Activated CD8-positive, alpha-beta memory T cell treated with anti-CD3 and anti-CD28 coated beads, Interleukin-2, amount 50 U/mL, for 24 hours (primary cell): ENCODE data around the gene OCA2.
"Not testable (repeated sequence)": the region's sequence is repeated elsewhere in the genome, so short reads cannot be mapped to it uniquely, and the experiment has no call there.

Source experiments
- DNase-seq: peaks from one replicate; pipeline ENCODE4 v3.0.0-alpha.2; 2020; ENCODE audit errors: extremely low read depth

The OCA2 gene

DNA sequence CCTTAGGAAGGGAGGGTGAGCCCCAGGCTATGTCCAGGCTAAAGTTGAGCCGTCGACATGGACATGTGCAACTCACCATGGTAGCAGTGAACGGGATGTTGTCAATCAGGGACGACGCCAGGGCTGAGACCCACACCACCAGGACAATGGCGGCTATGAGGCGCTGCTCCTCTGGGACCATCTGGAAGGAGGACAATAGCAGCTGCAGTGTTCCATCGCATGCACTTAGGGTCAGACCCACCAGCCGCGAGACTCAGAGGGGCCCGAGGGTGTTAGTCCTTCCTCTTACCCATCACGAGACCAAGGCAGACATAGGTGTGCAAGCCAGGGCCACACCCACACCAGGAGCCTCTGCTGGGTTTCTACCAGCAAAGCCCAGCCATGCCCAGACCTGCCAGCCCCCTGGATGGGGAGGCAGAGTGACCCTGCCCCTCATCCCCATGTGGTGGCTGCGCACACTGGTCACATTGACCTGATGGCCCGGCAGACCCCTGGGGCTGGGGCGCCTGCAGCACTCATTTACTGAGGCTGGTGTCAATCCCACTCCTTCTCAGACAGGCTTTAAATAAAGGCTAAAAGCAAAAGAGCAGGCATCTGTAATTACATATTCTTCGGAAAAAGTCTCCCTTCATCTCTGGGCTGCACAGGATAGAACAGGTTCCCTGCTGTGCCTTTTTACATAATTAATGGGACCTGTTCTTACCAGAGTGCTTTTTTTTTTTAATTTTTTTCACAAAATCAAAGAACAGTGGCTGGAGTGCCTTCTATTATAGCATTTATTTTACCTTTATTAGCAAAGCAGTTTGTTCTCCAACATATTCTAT, 227.8 kb downstream of the OCA2 start:
- no peak for DNase-seq

DNA sequence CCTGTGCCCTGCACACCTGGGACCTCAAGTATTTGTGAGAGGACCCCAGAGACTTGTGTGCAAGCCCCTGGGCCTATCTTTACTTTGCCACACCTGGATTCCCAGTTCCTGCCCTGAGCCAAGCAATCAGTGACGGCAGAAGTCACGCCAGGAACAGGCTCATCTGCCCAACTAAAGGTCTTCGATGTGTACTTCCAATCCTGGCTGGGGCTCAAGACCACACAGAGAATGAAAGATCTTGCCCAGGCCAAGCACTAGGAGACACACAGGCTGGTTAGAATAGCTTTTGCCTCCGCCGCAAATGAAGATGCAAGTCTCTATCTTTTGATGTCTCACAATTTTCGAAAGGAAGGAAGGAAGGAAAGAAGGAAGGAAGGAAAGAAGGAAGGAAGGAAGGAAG, 228.8 kb downstream of the OCA2 start:
- DNase-seq, result no peak

GRCh38 chr15:27869697-27870281, 229.3 kb downstream of the OCA2 start:
- no peak for DNase-seq

DNA sequence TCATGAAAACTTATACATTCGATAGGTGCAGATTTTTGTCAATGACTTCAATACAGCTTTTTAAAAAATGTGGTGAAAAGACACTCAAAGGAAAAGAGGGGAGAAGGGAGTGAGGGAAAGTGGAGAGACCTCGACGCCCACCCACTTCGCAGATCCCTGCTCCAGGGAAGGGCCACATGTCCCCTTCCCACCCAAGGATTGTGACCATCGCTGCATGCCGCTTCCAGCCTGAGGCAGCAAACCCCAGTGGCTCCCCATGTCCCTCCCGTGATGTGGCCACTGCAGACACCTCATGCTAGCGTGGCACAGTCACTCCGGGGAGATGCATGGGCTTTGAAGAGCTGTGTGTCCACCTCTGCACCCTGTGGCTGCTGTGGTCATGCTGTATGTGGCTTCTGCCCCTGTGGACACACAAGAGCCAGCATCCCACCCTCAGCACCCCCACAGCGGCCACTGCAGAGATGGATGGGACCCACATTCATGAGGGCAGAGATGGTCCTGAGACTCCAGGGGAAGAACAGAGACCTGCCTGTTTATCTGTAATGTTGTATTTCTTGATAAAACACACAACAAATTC, 230.2 kb downstream of the OCA2 start:
- DNase-seq, result no peak

DNA sequence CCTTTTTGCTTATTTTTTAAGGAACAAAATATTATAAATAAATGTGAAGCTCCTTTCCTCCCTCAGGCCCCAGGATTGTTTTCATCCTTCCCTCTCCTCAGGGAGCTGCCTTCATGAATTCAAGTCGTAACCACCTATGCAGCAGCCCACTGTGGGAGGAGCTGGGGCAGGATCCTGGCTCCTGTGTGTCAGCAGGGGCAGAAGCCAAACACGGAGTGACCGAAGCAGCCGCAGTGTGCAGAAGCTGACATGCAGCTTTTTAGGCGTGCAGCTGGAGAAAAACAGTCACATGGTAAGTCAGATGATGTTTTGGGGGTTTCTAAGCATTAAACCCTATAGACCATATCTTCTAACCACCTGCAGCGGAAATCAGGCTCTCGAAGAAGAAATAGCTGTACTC, 231.3 kb downstream of the OCA2 start:
- no peak for DNase-seq

DNA sequence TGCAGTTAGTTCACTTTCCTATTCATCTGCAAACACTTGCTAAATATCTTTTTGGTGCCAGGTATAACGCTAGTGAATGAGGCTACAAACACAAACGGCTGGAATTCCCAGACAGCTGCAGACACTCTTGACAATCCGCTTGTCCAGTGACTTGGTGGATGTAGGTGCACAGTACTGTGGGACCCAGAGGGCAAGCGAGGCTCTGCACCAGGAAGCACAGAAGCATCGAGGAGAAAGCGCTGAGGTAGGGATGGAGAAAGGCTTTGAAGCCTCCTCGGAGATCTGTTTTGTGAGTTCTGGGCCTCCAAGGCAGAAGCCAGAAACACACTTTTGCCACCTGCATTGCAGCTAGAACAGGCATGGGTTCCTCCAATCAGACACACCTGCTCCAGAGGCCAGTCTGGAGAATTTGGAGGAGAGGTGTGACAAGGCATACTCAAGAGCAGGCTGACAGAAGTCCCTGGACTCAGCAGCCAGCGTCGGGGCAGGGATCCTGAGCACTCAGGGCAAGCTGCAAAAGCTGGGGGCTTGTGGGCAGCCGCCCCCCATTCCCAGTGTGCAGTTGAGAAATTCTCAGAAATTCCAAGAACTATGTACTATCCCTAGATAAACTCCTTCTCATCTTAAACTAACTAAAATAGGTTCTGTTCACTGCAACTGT, 232.5 kb downstream of the OCA2 start:
- no peak for DNase-seq

- no peak for DNase-seq
Measured at GRCh38 chr15:27865926-27866325, 233.2 kb downstream of the OCA2 start.

DNA sequence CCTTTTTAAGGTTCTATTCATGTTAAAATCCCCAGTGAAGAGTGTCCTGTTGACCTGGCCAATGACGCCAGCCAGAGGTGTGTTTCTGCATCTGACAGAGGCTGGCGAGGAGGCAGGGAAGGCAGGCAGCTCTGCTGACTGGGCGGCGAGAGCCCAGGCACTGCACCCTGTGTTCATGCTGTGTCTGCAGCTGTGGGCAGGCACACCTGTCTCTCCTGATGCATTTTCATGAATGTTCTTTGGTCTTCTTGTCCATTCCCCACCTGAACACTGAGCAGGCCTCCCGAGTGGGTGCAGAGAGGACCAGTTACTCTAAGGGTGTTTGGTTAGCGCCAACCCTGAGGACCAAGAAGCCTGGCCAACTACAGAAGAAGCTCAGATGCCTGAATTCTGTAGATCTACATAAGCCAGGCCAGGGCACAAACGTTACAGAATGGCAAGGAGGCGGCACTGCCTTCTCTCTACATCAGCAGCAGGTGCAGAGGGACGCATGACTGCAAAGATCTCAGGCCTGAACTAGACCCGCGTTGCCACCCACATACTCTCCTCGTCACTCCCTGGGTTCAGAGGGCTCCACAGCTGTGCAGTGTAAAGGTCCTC, 233.7 kb downstream of the OCA2 start:
- DNase-seq, result no peak

- no peak for DNase-seq
Measured at GRCh38 chr15:27864719-27865118, 234.4 kb downstream of the OCA2 start.

DNA sequence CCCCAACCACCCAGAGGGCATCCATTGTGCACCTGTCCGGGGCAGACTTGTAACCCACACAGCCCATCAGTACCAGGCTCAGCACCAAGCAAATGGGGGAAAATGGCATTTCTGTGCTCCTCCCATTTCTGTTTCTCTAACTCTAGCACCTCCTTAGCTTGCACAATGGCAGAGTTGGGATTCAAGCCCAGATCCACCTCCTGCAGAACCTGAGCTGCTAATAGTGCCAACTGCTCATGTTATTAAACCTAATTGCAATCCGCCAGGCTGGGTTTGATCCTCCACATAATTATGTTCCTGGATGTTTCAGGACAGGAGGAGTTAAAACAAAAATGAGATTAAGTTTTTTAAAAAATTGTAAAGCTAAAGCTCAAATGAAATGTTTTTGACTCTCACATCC, 235.0 kb downstream of the OCA2 start:
- DNase-seq, result no peak

DNA sequence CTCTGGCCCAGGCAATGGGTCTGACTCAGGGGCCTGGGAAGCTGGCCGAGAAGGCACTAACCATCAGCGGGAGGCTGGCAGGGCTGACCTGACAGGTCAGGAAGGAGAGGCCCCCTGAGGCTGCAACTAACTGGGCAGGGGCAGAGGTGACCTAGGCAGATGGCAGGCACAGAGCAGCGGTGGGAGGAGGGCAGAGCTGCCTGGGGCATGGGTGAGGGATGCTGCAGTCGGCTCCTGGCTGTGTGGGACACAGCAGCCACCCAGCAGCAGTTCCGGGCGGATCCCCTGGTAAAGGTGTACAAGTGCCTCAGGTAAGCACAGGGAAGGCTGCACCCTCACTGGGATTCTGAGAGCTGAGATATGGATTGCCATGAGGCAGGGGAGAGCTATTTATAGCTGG, 236.1 kb downstream of the OCA2 start:
- DNase-seq, result no peak

DNA sequence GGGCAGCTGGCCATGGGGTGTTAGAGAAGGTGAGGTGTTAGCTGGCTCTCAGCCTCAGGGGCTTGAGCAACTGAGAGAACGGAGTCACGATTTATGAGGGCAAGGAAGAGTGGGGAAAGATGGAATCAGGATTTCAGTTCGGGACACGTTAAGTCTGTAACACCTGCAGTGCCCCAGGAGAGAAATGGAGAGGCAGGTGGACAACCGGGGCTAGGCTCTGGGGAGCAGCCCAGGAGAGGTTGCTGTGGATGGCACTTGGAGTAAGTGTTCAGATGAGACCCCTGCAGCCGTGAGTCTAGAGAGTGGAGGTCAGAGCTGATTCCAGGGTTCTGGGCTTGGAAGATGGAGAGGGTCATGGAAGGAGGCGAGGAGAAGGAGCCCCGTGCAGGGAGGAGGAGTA, 237.9 kb downstream of the OCA2 start:
- DNase-seq, result no peak

DNA sequence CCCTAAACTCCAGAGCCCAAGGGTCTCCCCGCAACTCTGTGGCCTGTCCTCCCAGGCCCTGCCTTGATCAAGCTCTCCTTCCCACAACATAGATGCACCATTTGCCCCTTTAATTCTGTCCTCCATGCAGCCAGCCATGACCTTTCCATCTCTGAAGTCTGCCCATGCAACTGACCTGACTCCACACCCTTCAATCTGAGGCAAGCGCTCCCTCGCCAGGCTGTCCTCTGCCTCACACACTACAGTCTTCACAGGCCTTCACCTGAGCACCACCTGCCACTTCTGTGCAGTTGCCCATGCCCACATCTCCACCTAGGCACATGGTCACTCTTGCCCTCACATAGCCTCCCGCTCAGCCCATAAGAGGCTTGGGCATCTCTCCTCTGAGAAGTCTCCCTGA, 244.0 kb downstream of the OCA2 start:
- no peak for DNase-seq

- no peak for DNase-seq
Measured at GRCh38 chr15:27854601-27855000, 244.5 kb downstream of the OCA2 start.

DNA sequence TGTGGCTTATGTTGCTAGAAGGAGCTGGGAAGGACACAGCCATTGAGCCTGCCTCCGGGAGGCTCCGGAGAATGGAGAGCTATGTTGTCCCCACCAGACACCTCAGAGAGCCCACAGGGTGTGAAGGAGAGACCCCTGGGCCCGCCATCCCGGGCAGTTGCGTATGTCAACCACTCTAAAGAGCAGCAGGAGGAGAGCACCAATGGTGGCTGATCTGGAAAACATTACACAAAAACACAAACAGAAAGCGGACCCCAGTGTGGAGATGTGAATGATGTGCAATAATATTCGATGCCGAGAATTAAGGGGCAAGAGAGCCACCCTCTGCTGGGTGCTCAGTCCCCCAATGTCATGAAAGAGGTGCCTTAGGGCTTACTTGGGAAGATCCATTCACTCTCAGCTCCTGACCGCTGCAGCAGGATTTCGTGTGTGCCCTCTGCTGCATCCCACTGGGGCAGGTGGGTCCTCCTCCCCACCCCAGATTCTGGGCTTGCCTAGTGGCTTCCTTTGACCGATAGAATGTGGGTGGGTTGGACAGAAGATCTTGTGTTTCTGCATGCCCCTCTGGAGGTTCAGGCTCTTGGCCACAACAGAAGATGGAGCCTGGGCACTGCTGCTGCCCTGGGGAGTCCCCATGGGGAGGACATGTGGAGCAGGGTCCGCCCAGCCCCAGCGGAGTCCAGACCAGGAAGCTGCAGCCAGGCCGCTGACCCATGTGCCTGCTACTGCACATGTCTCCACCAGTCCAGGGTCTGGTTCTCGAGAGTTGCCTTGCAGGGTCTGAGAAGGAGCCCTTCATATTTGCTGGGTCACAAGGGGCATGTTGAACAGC, 245.3 kb downstream of the OCA2 start:
- DNase-seq, result no peak

DNA sequence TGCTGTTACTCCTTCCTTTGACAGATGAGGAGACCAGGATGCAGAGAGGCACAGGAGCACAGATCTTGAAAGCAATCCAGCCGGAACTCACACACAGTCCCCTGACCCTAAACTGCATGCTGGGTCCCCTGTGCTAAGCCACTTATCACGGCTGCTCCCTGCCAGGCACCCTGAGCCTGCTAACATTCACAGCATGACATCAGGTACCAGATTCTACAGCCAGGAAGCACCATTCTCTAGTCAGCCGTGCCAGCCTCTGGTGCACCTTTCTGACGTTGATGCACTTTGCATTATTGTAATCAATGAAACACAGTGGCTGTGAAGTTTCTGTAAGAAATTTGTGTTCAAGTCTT, 247.3 kb downstream of the OCA2 start:
- DNase-seq, result no peak

- no peak for DNase-seq
Measured at GRCh38 chr15:27850981-27851857, 247.9 kb downstream of the OCA2 start.

DNA sequence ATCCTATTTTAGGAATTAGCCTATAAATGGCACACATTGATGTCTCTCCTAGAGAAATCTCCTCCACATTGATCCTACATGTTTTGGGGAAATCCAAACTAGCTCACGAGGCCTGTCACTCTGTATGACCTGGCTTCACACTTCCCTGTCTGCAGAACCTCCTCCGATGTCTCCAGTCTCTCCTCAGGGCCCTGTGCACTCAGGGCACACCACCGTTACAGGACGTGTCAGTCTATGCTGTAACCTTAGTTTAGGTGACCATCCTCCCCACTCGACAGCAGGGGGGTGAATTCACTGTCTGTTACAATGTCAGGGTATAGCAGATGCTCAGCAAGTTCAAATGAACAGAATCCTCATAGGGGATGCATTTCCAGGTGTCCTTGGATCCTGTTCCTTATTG, 249.1 kb downstream of the OCA2 start:
- no peak for DNase-seq

DNA sequence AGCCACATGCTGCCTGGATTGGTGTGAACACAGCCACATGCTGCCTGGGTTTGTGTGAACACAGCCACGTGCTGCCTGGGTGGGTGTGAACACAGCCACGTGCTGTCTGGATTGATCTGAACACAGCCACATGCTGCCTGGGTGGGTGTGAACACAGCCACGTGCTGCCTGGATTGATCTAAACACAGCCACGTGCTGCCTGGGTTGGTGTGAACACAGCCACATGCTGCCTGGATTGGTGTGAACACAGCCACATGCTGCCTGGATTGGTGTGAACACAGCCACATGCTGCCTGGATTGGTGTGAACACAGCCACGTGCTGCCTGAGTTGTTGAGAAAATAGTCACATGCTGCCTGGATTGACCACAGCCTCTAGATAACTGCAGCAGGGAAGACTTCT, 250.2 kb downstream of the OCA2 start:
- not testable (repeated sequence) for DNase-seq
